Keratinocyte (primary cell): ENCODE measurements around the gene GNAT2. TPM values are rescaled to one million over a fixed set of nuclear protein-coding genes. Genes with fewer than 3 reads are reported as not detected.

Experiments
- DNase-seq: peaks from one replicate; pipeline ENCODE4 v3.0.0-alpha.2; 2011; ENCODE audit warnings: low read depth, missing footprints, low spot score
- FAIRE-seq: peaks from 2 replicates; lab custom pipeline; 2011; peaks lifted over from hg19 to GRCh38; lab: Jason Lieb, UNC
- H2AFZ ChIP-seq: 2 replicates; pipeline ENCODE4 v1.6.0; 2012; ENCODE audit warnings: low read length, control low read depth, inconsistent platforms; ENCODE audit not compliant: control insufficient read depth
- H3K27ac ChIP-seq: 2 replicates; pipeline ENCODE4 v1.5.1; 2011; ENCODE audit warnings: low read length; ENCODE audit not compliant: control insufficient read depth, insufficient read depth
- H3K27me3 ChIP-seq: 3 replicates; pipeline ENCODE4 v1.6.0; 2011; ENCODE audit warnings: low read length; ENCODE audit not compliant: control insufficient read depth, insufficient read depth; ENCODE audit errors: extremely low read depth
- H3K36me3 ChIP-seq, 2 experiments: 2 replicates in 1 of 2; 3 replicates in 1 of 2; pipeline ENCODE4 v1.5.1; 2011; ENCODE audit warnings: low read length in 2 of 2, mild to moderate bottlenecking in 1 of 2; ENCODE audit not compliant: control insufficient read depth in 2 of 2, insufficient read depth in 2 of 2; ENCODE audit errors: extremely low read depth in 1 of 2
- H3K4me1 ChIP-seq: 3 replicates; pipeline ENCODE4 v1.5.1; 2011; ENCODE audit warnings: low read length; ENCODE audit not compliant: control insufficient read depth, insufficient read depth; ENCODE audit errors: extremely low read depth
- H3K4me2 ChIP-seq: 3 replicates; pipeline ENCODE4 v1.6.0; 2011; ENCODE audit warnings: low read depth, low read length; ENCODE audit not compliant: control insufficient read depth, insufficient read depth; ENCODE audit errors: extremely low read depth
- H3K4me3 ChIP-seq, 3 experiments: fragments of 200-600 bp in 1 of 3; sonication (generic) in 1 of 3; 2 replicates in 2 of 3; 3 replicates in 1 of 3; pipeline ENCODE4 v1.5.1; 2011 to 2016; ENCODE audit warnings: low read length in 3 of 3, mild to moderate bottlenecking in 3 of 3, control low read depth in 2 of 3, inconsistent platforms in 1 of 3, low read depth in 1 of 3, mixed read lengths in 1 of 3, mixed run types in 1 of 3, moderate library complexity in 1 of 3; ENCODE audit not compliant: control insufficient read depth in 2 of 3, insufficient read depth in 2 of 3; ENCODE audit errors: extremely low read depth in 1 of 3
- H3K79me2 ChIP-seq: 2 replicates; pipeline ENCODE4 v1.6.0; 2012; ENCODE audit warnings: low read length; ENCODE audit not compliant: control insufficient read depth, insufficient read depth
- H3K9ac ChIP-seq: 3 replicates; pipeline ENCODE4 v1.6.0; 2011; ENCODE audit warnings: low read length; ENCODE audit not compliant: control insufficient read depth, insufficient read depth; ENCODE audit errors: extremely low read depth
- H3K9me1 ChIP-seq: 3 replicates; pipeline ENCODE4 v1.6.0; 2011; ENCODE audit warnings: low read length; ENCODE audit not compliant: control insufficient read depth, insufficient read depth; ENCODE audit errors: extremely low read depth
- H3K9me3 ChIP-seq: 2 replicates; pipeline ENCODE4 v1.5.1; 2012; ENCODE audit warnings: low read depth, low read length; ENCODE audit not compliant: control insufficient read depth
- H4K20me1 ChIP-seq: 3 replicates; pipeline ENCODE4 v1.6.0; 2011; ENCODE audit warnings: low read length; ENCODE audit not compliant: control insufficient read depth, insufficient read depth; ENCODE audit errors: extremely low read depth
- EZH2 ChIP-seq: IDR thresholded peaks from one replicate; pipeline ENCODE4 v1.6.1; 2012; ENCODE audit warnings: inconsistent platforms, mild to moderate bottlenecking, low read length, moderate library complexity
- dilution Hi-C: fragments of 300-500 bp; cut with MboI; formaldehyde crosslinking; loops from one replicate; pipeline ENCODE4 v1.7.0; 2020; ENCODE audit warnings: low sequenced_read_pairs; ENCODE audit not compliant: extremely low pct_ligation_motif_present
- polyA plus RNA-seq, 5 experiments: library from polyadenylated mRNA; depleted of rRNA in 3 of 5; stranded (reverse) in 3 of 5; stranded (forward) in 1 of 5; unstranded in 1 of 5; fragments of >200 nt; gene quantifications; 1 replicate in 1 of 5; 2 replicates in 3 of 5; 3 replicates in 1 of 5; pipeline versions ENCODE4 v1.2.1 to v1.2.3, GENCODE V29; 2011 to 2012; ENCODE audit warnings: missing spikeins in 2 of 5, low read depth in 1 of 5, low replicate concordance in 1 of 5
- TF ChIP-seq, protein P1 (sequence below), 3 experiments: IDR thresholded peaks in 1 of 3; conservative IDR thresholded peaks in 1 of 3; optimal IDR thresholded peaks in 1 of 3; 2 replicates in 2 of 3; 3 replicates in 1 of 3; pipeline versions ENCODE3 to v1.5.1; 2011; ENCODE audit warnings: low read length in 3 of 3, mild to moderate bottlenecking in 3 of 3, moderate library complexity in 2 of 3, control low read depth in 1 of 3, inconsistent platforms in 1 of 3; ENCODE audit not compliant: insufficient read depth in 2 of 3; ENCODE audit errors: extremely low read depth in 1 of 3

GNAT2 gene
- polyA plus RNA-seq, 1 donor (not counting 4 experiments of a cell fraction or from before 2014, with no cell fraction given) = 0.17 TPM

DNA sequence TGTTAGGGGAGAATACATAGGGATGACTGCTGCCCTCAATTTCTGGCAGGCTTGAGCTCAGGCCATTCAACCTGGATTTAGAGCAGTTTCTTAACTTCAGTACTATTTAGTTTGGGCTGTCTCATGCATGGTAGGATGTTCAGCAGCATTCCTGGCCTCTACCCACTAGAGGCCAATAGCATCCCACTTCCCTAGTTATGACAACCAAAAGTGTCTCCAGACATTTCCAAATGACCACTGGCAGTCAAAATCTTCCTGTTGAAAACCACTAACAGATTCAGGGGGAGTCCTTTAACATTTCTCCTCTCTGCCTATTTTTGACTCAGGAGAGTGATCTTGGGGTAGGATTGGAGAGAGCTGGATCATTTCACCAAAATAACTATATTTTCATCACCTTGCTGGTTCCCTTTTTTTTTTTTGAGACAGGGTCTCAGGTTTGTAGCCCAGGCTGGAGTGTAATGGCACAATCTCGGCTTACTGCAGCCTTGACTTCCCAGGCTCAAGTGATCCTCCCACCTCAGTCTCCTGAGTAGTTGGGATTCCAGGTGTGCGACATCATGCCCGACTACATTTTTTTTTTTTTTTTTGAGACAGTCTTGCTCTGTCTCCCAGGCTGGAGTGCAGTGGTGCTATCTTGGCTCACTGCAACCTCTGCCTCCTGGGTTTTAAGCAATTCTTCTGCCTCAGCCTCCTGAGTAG, 8.7 kb downstream of the GNAT2 start:
- dilution Hi-C loops = no loop called here
- Histone ChIP-seq H3K9me3 (no peaks in the 10 kb centered on the region), H3K27me3 (no peaks in the 10 kb centered on the region), H3K4me1 (peaks cover 9% of the 10 kb centered on the region), H3K9ac (no peak overlapping the region), H3K79me2 (no peaks in the 10 kb centered on the region), H3K9me1 (no peaks in the 10 kb centered on the region), H3K27ac (no peak overlapping the region), H3K36me3 (peaks cover 0 to 1% of the 10 kb centered on the region in 2 experiments), H3K4me3 (no peak overlapping the region), H4K20me1 (no peaks in the 10 kb centered on the region), H3K4me2 (no peak overlapping the region), H2AFZ (no peak overlapping the region)
- DNase-seq (no peak), FAIRE-seq (no peak)
- TF ChIP-seq, protein P1, sequence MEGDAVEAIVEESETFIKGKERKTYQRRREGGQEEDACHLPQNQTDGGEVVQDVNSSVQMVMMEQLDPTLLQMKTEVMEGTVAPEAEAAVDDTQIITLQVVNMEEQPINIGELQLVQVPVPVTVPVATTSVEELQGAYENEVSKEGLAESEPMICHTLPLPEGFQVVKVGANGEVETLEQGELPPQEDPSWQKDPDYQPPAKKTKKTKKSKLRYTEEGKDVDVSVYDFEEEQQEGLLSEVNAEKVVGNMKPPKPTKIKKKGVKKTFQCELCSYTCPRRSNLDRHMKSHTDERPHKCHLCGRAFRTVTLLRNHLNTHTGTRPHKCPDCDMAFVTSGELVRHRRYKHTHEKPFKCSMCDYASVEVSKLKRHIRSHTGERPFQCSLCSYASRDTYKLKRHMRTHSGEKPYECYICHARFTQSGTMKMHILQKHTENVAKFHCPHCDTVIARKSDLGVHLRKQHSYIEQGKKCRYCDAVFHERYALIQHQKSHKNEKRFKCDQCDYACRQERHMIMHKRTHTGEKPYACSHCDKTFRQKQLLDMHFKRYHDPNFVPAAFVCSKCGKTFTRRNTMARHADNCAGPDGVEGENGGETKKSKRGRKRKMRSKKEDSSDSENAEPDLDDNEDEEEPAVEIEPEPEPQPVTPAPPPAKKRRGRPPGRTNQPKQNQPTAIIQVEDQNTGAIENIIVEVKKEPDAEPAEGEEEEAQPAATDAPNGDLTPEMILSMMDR (optimal IDR thresholded peaks at IDR 0.05 in 1 of 3, IDR thresholded peaks at IDR 0.05 in 1 of 3, conservative IDR thresholded peaks at IDR 0.05 in 1 of 3; ENCODE audit: extremely low read depth in 1 of 3, insufficient read depth in 2 of 3, low read length in 3 of 3) = no peak
- TF ChIP-seq EZH2 = no peak

DNA sequence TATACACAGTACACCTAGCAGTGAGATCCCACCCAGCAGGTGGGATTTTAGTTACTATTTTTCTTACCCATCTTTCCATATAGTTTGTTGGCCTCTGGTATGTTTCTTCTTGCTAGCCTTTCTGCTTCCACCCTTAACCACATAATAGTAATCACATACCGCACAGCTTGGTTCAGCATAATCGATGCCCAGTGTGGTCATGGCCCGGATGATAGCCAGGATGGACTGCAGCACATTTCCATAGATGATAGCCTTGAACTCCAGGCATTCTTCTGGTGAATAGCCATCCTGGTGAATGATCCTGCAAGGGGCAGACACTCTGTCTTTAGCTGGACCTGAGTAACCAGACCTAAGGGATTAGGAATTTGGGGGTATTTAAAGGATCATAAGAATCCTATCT, 9.5 kb downstream of the GNAT2 start:
- H2AFZ ChIP-seq = no peak overlapping the region
- H3K36me3 ChIP-seq = peaks cover 0 to 2% of the 10 kb centered on the region in 2 experiments
- H3K4me3 ChIP-seq = no peak overlapping the region
- H3K4me2 ChIP-seq = no peak overlapping the region
- H4K20me1 ChIP-seq = no peaks in the 10 kb centered on the region
- TF ChIP-seq, protein P1 (optimal IDR thresholded peaks at IDR 0.05 in 1 of 3, IDR thresholded peaks at IDR 0.05 in 1 of 3, conservative IDR thresholded peaks at IDR 0.05 in 1 of 3; ENCODE audit: extremely low read depth in 1 of 3, insufficient read depth in 2 of 3, low read length in 3 of 3) = no peak
- TF ChIP-seq EZH2 = no peak
- H3K27me3 ChIP-seq = no peaks in the 10 kb centered on the region
- no peak overlapping the region for H3K27ac ChIP-seq
- dilution Hi-C loops = no loop called here
- no peak overlapping the region for H3K9ac ChIP-seq
- H3K79me2 ChIP-seq = no peaks in the 10 kb centered on the region
- peaks cover 9% of the 10 kb centered on the region for H3K4me1 ChIP-seq
- H3K9me1 ChIP-seq = no peaks in the 10 kb centered on the region
- no peak for DNase-seq
- H3K9me3 ChIP-seq = no peaks in the 10 kb centered on the region
- FAIRE-seq = no peak
